HCT116 (cell line): ENCODE data around the gene ESPL1. TPM values are rescaled to one million over a fixed set of nuclear protein-coding genes. Genes with fewer than 3 reads are reported as not detected.
A peak's percentile ranks its signal among the peaks of the same experiment; 100 is the strongest.

Experiments used
- ATAC-seq: fragments of 200-7000 bp; cut with Tn5 transposase; 2 replicates; pipeline ENCODE4 v1.9.1; 2020; ENCODE audit warnings: mild to moderate bottlenecking, moderate library complexity
- BruUV-seq: library from RNA; stranded (reverse); fragments of 400-500 nt; replicated peaks from 2 replicates; lab custom pipeline; 2021; lab: Mats Ljungman, UMichigan
- CTCF ChIA-PET: fragments of 300-600 bp; sonication (Branson Sonifier 250); formaldehyde crosslinking; loops from one replicate; lab custom pipeline; 2021; ENCODE audit warnings: antibody characterized with exemption; lab: Charles Lee
- POLR2A ChIA-PET: fragments of 300-600, 350-600 bp; sonication (Branson Sonifier 250); formaldehyde crosslinking; loops from one replicate; lab custom pipeline; 2021; ENCODE audit warnings: antibody characterized with exemption; lab: Charles Lee
- RAD21 ChIA-PET, 2 experiments: fragments of 300-600 bp; sonication (Branson Sonifier 250); formaldehyde crosslinking; loops; one replicate each; lab custom pipeline; 2023; ENCODE audit warnings: low total read pairs in 2 of 2; ENCODE audit not compliant: uncharacterized antibody in 2 of 2, unreplicated experiment in 2 of 2, low non-redundant PET in 1 of 2; lab: Charles Lee
- DNase-seq: peaks from one replicate; pipeline ENCODE4 v3.0.0-alpha.2; 2010; ENCODE audit warnings: low read depth, low spot score
- H2AFZ ChIP-seq: fragments of 200-600 bp; shearing (Covaris generic), sonication (generic); 2 replicates; pipeline ENCODE4 v1.6.1; 2017; ENCODE audit warnings: low read depth, mixed run types, mixed read lengths, antibody characterized with exemption, low read length; ENCODE audit not compliant: poor library complexity, severe bottlenecking
- H3K27ac ChIP-seq: 2 replicates; pipeline ENCODE4 v1.5.1; 2012; ENCODE audit warnings: low read depth, low read length
- H3K27me3 ChIP-seq: fragments of 200-600 bp; sonication (generic); 2 replicates; pipeline ENCODE4 v1.6.1; 2016; ENCODE audit warnings: mixed run types, low read length, mixed read lengths; ENCODE audit not compliant: insufficient read depth
- H3K36me3 ChIP-seq, 2 experiments: fragments of 200-500 bp in 1 of 2; fragments of 200-600 bp in 1 of 2; sonication (Bioruptor generic) in 1 of 2; sonication (generic) in 1 of 2; 2 replicates each; pipeline versions ENCODE4 v1.5.1 to v1.6.1; 2014 to 2016; ENCODE audit warnings: low read length in 2 of 2, inconsistent platforms in 1 of 2, mixed read lengths in 1 of 2, mixed run types in 1 of 2; ENCODE audit not compliant: insufficient read depth in 2 of 2, control insufficient read depth in 1 of 2
- H3K4me1 ChIP-seq, 2 experiments: fragments of 200-600 bp in 1 of 2; sonication (generic) in 1 of 2; 2 replicates each; pipeline versions ENCODE4 v1.5.1 to v1.6.1; 2012 to 2017; ENCODE audit warnings: low read length in 2 of 2, inconsistent platforms in 1 of 2, mild to moderate bottlenecking in 1 of 2, mixed read lengths in 1 of 2, mixed run types in 1 of 2, moderate library complexity in 1 of 2; ENCODE audit not compliant: insufficient read depth in 2 of 2, control insufficient read depth in 1 of 2
- H3K4me2 ChIP-seq: fragments of 200-600 bp; sonication (generic); 2 replicates; pipeline ENCODE4 v1.6.1; 2017; ENCODE audit warnings: mixed run types, low read length, mixed read lengths
- H3K4me3 ChIP-seq, 2 experiments: fragments of 200-600 bp in 1 of 2; sonication (generic) in 1 of 2; replicated peaks in 1 of 2; 2 replicates each; pipeline ENCODE4 v1.5.1; 2011 to 2016; ENCODE audit warnings: low read length in 2 of 2, control low read depth in 1 of 2, low read depth in 1 of 2, mild to moderate bottlenecking in 1 of 2, mixed read lengths in 1 of 2, mixed run types in 1 of 2
- H3K79me2 ChIP-seq: fragments of 200-600 bp; sonication (generic); 2 replicates; pipeline ENCODE4 v1.6.1; 2017; ENCODE audit warnings: mild to moderate bottlenecking, mixed run types, low read length, moderate library complexity, mixed read lengths; ENCODE audit not compliant: insufficient read depth
- H3K9ac ChIP-seq: fragments of 200-600 bp; sonication (generic); 2 replicates; pipeline ENCODE4 v1.6.1; 2016; ENCODE audit warnings: low read length, mixed read lengths
- H3K9me2 ChIP-seq: fragments of 200-600 bp; sonication (generic), shearing (Covaris generic); 2 replicates; pipeline ENCODE4 v1.6.1; 2017; ENCODE audit warnings: mixed run types, mild to moderate bottlenecking, moderate library complexity; ENCODE audit not compliant: insufficient read depth
- H3K9me3 ChIP-seq, 2 experiments: fragments of 200-500 bp in 1 of 2; fragments of 200-600 bp in 1 of 2; sonication (Bioruptor generic) in 1 of 2; sonication (generic) in 1 of 2; 2 replicates each; pipeline ENCODE4 v1.6.1; 2014 to 2017; ENCODE audit warnings: low read length in 2 of 2, mixed read lengths in 2 of 2, inconsistent platforms in 1 of 2, low read depth in 1 of 2, mild to moderate bottlenecking in 1 of 2, mixed run types in 1 of 2, moderate library complexity in 1 of 2; ENCODE audit not compliant: control insufficient read depth in 1 of 2, insufficient read depth in 1 of 2
- H4K20me1 ChIP-seq: fragments of 200-600 bp; sonication (generic), shearing (Covaris generic); 2 replicates; pipeline ENCODE4 v1.6.1; 2017; ENCODE audit warnings: mixed run types, mild to moderate bottlenecking, moderate library complexity; ENCODE audit not compliant: insufficient read depth
- CBX3 ChIP-seq: IDR thresholded peaks from 2 replicates; pipeline ENCODE4 v1.6.1; 2012; ENCODE audit warnings: low read depth
- ELF1 ChIP-seq: IDR thresholded peaks from 2 replicates; pipeline ENCODE4 v1.6.1; 2012; ENCODE audit warnings: low read depth, borderline replicate concordance
- EZH2 ChIP-seq: fragments of 200-600 bp; sonication (generic); IDR thresholded peaks from 2 replicates; pipeline ENCODE4 v1.6.1; 2017; ENCODE audit warnings: antibody characterized with exemption, mixed run types
- FOSL1 ChIP-seq: IDR thresholded peaks from 2 replicates; pipeline ENCODE4 v1.6.1; 2012; ENCODE audit warnings: low read depth
- POLR2A ChIP-seq: IDR thresholded peaks from 2 replicates; pipeline ENCODE4 v1.7.0; 2011; ENCODE audit warnings: borderline replicate concordance; ENCODE audit not compliant: insufficient read depth, insufficient read length; ENCODE audit errors: extremely low read depth
- POLR2AphosphoS5 ChIP-seq: IDR thresholded peaks from 2 replicates; pipeline ENCODE4 v1.6.1; 2011; ENCODE audit warnings: mild to moderate bottlenecking, low read depth, low read length, moderate library complexity
- RAD21 ChIP-seq: IDR thresholded peaks from 2 replicates; pipeline ENCODE4 v1.6.1; 2012; ENCODE audit warnings: low read depth, mild to moderate bottlenecking
- SP1 ChIP-seq: IDR thresholded peaks from 2 replicates; pipeline ENCODE4 v1.6.1; 2012; ENCODE audit warnings: low read depth
- SRF ChIP-seq: IDR thresholded peaks from 2 replicates; pipeline ENCODE4 v1.6.1; 2012; ENCODE audit warnings: low read depth
- TCF7L2 ChIP-seq: IDR thresholded peaks from 2 replicates; pipeline ENCODE4 v1.7.0; 2011; ENCODE audit warnings: borderline replicate concordance, inconsistent platforms; ENCODE audit not compliant: insufficient read depth, insufficient read length; ENCODE audit errors: extremely low read depth
- ZFX ChIP-seq: fragments of 450-650 bp; IDR thresholded peaks from 2 replicates; pipeline ENCODE4 v1.6.1; 2017
- intact Hi-C: fragments of 100-400 bp; cut with micrococcal nuclease; formaldehyde crosslinking; loops from 2 replicates; pipeline ENCODE4 v1.10.0; 2022
- total RNA-seq: library from RNA; stranded (reverse); gene quantifications from one replicate; pipeline ENCODE4 v1.2.1, GENCODE V29; 2021; ENCODE audit not compliant: unreplicated experiment
- TF ChIP-seq, protein P1 (sequence below): IDR thresholded peaks from 2 replicates; pipeline ENCODE4 v1.6.1; 2012
- TF ChIP-seq, protein P2 (sequence below), 3 experiments: fragments of 200-600 bp in 1 of 3; sonication (generic) in 1 of 3; IDR thresholded peaks in 2 of 3; conservative IDR thresholded peaks in 1 of 3; 2 replicates each; pipeline ENCODE4 v1.5.1; 2012 to 2017; ENCODE audit warnings: low read depth in 2 of 3, low read length in 2 of 3, antibody characterized with exemption in 1 of 3, borderline replicate concordance in 1 of 3, control low read depth in 1 of 3, mild to moderate bottlenecking in 1 of 3, mixed read lengths in 1 of 3, mixed run types in 1 of 3, moderate library complexity in 1 of 3; ENCODE audit not compliant: insufficient read depth in 1 of 3

ESPL1 gene
- total RNA-seq, 1 experiment from 2014 or later: 50.3 TPM

GRCh38 chr12:53221203-53222080 is 46.7 kb upstream of the ESPL1 start:
- Histone ChIP-seq H3K27ac (peak overlapping the region; percentile 99), H3K4me2 (peak overlapping the region; percentile 100), H4K20me1 (no peaks in the 10 kb centered on the region), H3K9me3 (no peaks in the 10 kb centered on the region), H3K79me2 (peaks cover 35% of the 10 kb centered on the region), H3K4me3 (peak overlapping the region; percentile 48 to 88), H3K36me3 (0 out of 4 replicates have a peak, but pooled peaks cover 0 to 2% of the 10 kb centered on the region in 2 experiments), H2AFZ (no peak overlapping the region), H3K4me1 (peaks cover 59 to 84% of the 10 kb centered on the region in 2 experiments), H3K9ac (peak overlapping the region; percentile 93), H3K27me3 (no peaks in the 10 kb centered on the region), H3K9me2 (no peaks in the 10 kb centered on the region)
- TSS peak; percentile 93 for BruUV-seq
- ChIA-PET CTCF (interaction anchor here (2.5 kb wide), 2 partner anchors 30 to 100 kb away, joined by 8 to 12 read pairs; partner anchors contain the start of gene AAAS), POLR2A (interaction anchor here (2.5 kb wide), 1 partner anchor 8 kb away, joined by 7 read pairs; no protein-coding TSS in a partner anchor), RAD21 (interaction anchor here (0.7 to 1.7 kb wide), 4 partner anchors 19 to 30 kb away, joined by 3 to 4 read pairs (median 3); a partner anchor contains a TSS)
- no peak for DNase-seq
- intact Hi-C loops: loop anchor here (2.0 kb wide), 1 partner anchor 29 kb away; no protein-coding TSS in a partner anchor
- peak; percentile 37 for ATAC-seq
- TF ChIP-seq, protein P1, sequence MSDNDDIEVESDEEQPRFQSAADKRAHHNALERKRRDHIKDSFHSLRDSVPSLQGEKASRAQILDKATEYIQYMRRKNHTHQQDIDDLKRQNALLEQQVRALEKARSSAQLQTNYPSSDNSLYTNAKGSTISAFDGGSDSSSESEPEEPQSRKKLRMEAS: no peak
- TF ChIP-seq, protein P2, sequence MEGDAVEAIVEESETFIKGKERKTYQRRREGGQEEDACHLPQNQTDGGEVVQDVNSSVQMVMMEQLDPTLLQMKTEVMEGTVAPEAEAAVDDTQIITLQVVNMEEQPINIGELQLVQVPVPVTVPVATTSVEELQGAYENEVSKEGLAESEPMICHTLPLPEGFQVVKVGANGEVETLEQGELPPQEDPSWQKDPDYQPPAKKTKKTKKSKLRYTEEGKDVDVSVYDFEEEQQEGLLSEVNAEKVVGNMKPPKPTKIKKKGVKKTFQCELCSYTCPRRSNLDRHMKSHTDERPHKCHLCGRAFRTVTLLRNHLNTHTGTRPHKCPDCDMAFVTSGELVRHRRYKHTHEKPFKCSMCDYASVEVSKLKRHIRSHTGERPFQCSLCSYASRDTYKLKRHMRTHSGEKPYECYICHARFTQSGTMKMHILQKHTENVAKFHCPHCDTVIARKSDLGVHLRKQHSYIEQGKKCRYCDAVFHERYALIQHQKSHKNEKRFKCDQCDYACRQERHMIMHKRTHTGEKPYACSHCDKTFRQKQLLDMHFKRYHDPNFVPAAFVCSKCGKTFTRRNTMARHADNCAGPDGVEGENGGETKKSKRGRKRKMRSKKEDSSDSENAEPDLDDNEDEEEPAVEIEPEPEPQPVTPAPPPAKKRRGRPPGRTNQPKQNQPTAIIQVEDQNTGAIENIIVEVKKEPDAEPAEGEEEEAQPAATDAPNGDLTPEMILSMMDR (IDR thresholded peaks at IDR 0.05 in 2 of 3, conservative IDR thresholded peaks at IDR 0.05 in 1 of 3; ENCODE audit: borderline replicate concordance in 1 of 3, insufficient read depth in 1 of 3, low read depth in 2 of 3, low read length in 2 of 3): peak in 1 of 3 experiments; percentile 23; a peak in 1 of 6 replicates
- peak; percentile 6 for TF ChIP-seq TCF7L2
- no peak for TF ChIP-seq ELF1
- TF ChIP-seq SP1: no peak
- peak; percentile 67 for TF ChIP-seq POLR2A
- no peak for TF ChIP-seq SRF
- TF ChIP-seq POLR2AphosphoS5: peak; percentile 85
- TF ChIP-seq RAD21: no peak
- TF ChIP-seq EZH2: no peak
- TF ChIP-seq ZFX: peak; percentile 37
- TF ChIP-seq CBX3: no peak
- TF ChIP-seq FOSL1: no peak
